ENCODE measurements around the gene TOR1A. TPM values are rescaled to one million over a fixed set of nuclear protein-coding genes. Genes with fewer than 3 reads are reported as not detected.

Gene TOR1A
- total and polyA plus RNA-seq, 2 experiments from 2014 or later: 44.8 to 50.4 TPM

DNA sequence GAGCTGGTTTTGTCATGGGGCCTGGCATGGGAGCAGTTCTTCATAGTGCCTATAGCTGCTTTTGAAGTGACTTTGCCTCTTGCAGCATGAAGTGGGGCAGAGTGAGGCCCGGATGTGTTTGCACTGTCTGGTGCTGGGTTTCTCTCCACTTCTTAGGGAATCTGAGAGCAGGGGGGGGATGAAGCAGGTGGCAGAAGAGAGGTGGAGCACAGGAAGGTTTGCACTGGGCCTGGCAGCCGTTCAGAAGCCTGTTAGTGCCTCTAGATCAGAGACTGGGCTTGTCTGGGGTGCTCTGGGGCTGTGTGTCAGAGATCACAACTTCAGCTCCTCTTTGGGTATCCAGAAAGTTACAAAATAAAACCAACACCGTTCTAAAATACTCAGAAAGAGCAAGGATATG is 29.7 kb upstream of the TOR1A start:
- Histone ChIP-seq H3K9me2 (replicated peaks; ENCODE audit: insufficient read depth) (no peaks in the 10 kb centered on the region), H3K9me3 (ENCODE audit: low read depth) (no peaks in the 10 kb centered on the region), H3K27me3 (no peaks in the 10 kb centered on the region), H3K4me1 (ENCODE audit: insufficient read depth) (no peaks in the 10 kb centered on the region), H2AFZ (no peak overlapping the region), H3K4me2 (no peak overlapping the region), H3K4me3 (no peak overlapping the region), H3K36me3 (replicated peaks; ENCODE audit: insufficient read depth, low read depth) (no peaks in the 10 kb centered on the region), H4K20me1 (ENCODE audit: insufficient read depth, poor library complexity, severe bottlenecking) (no peaks in the 10 kb centered on the region), H3K27ac (no peak overlapping the region), H3K79me2 (no peaks in the 10 kb centered on the region)
- DNase-seq (ENCODE audit: low spot score): no peak
- 56% methylated on average over 3 of the region's 3 CpGs for WGBS (ENCODE audit: low lambda C conversion rate, missing lambda C conversion rate)
- TF ChIP-seq EZH2phosphoT487 (IDR thresholded peaks at IDR 0.05; ENCODE audit: low read depth, severe bottlenecking, unreplicated experiment): no peak
- TF ChIP-seq, protein P1, sequence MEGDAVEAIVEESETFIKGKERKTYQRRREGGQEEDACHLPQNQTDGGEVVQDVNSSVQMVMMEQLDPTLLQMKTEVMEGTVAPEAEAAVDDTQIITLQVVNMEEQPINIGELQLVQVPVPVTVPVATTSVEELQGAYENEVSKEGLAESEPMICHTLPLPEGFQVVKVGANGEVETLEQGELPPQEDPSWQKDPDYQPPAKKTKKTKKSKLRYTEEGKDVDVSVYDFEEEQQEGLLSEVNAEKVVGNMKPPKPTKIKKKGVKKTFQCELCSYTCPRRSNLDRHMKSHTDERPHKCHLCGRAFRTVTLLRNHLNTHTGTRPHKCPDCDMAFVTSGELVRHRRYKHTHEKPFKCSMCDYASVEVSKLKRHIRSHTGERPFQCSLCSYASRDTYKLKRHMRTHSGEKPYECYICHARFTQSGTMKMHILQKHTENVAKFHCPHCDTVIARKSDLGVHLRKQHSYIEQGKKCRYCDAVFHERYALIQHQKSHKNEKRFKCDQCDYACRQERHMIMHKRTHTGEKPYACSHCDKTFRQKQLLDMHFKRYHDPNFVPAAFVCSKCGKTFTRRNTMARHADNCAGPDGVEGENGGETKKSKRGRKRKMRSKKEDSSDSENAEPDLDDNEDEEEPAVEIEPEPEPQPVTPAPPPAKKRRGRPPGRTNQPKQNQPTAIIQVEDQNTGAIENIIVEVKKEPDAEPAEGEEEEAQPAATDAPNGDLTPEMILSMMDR (IDR thresholded peaks at IDR 0.05; ENCODE audit: poor library complexity): no peak
- no peak for TF ChIP-seq EZH2 (IDR thresholded peaks at IDR 0.05; ENCODE audit: borderline replicate concordance)

DNA sequence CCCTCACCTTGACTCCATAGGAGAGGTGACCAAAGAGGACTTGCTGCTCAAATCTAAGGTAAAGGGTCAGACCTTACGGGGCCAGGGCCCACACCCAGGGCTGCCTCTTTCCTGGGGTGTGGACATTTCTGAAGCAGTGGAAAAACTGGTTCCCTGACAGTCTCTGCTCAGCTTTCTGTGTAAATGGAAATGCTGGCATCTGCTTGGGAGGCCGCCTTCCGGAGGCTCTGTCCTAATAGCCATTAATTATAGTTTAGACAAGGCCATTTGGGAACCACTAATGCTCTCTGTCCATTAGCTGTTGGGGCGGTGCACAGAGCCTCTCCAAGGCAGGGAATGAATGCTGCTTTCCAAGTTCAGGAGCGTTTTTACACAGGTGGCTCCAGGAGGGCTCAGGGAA is 28.6 kb upstream of the TOR1A start:
- no peak for DNase-seq (ENCODE audit: low spot score)
- H3K27ac ChIP-seq: peak overlapping the region; percentile 19
- no peaks in the 10 kb centered on the region for H3K79me2 ChIP-seq
- no peak overlapping the region for H3K4me3 ChIP-seq
- no peaks in the 10 kb centered on the region for H3K36me3 ChIP-seq (replicated peaks; ENCODE audit: insufficient read depth, low read depth)
- no peak for TF ChIP-seq EZH2phosphoT487 (IDR thresholded peaks at IDR 0.05; ENCODE audit: low read depth, severe bottlenecking, unreplicated experiment)
- no peaks in the 10 kb centered on the region for H3K9me2 ChIP-seq (replicated peaks; ENCODE audit: insufficient read depth)
- H3K4me1 ChIP-seq (ENCODE audit: insufficient read depth): no peaks in the 10 kb centered on the region
- H2AFZ ChIP-seq: no peak overlapping the region
- H3K9me3 ChIP-seq (ENCODE audit: low read depth): no peaks in the 10 kb centered on the region
- no peaks in the 10 kb centered on the region for H3K27me3 ChIP-seq
- 63% methylated on average over 5 of the region's 5 CpGs for WGBS (ENCODE audit: low lambda C conversion rate, missing lambda C conversion rate)
- H3K4me2 ChIP-seq: no peak overlapping the region
- no peaks in the 10 kb centered on the region for H4K20me1 ChIP-seq (ENCODE audit: insufficient read depth, poor library complexity, severe bottlenecking)

DNA sequence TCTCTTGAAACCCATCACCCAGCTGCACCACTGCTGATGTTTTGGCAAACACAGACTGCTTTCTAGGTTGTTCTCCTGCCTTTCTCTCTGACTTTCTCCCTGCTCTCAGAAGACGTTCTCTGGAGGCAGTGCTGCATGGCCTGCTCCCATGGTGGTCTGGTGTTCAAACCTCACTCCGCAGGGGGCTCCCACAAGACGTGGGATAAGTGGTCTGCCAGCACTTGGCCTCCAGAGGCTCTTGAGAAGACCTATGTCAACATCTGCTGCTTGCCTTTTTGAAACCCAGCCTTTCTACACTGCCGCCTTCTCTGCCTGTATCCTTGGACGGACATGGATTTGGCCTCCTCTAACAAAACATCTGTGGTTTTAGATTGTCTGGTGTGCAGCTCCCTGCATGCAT is 27.9 kb upstream of the TOR1A start:
- H3K4me1 ChIP-seq (ENCODE audit: insufficient read depth): no peaks in the 10 kb centered on the region
- no peak overlapping the region for H3K27ac ChIP-seq
- DNase-seq (ENCODE audit: low spot score): no peak
- TF ChIP-seq EZH2 (IDR thresholded peaks at IDR 0.05; ENCODE audit: borderline replicate concordance) (no peak), EZH2phosphoT487 (IDR thresholded peaks at IDR 0.05; ENCODE audit: low read depth, severe bottlenecking, unreplicated experiment) (no peak)
- TF ChIP-seq, protein P1 (IDR thresholded peaks at IDR 0.05; ENCODE audit: poor library complexity): no peak
- no peaks in the 10 kb centered on the region for H4K20me1 ChIP-seq (ENCODE audit: insufficient read depth, poor library complexity, severe bottlenecking)
- H3K9me2 ChIP-seq (replicated peaks; ENCODE audit: insufficient read depth): no peaks in the 10 kb centered on the region
- no peak overlapping the region for H3K4me2 ChIP-seq
- WGBS (ENCODE audit: low lambda C conversion rate, missing lambda C conversion rate): 68% methylated on average over 5 of the region's 5 CpGs
- no peaks in the 10 kb centered on the region for H3K27me3 ChIP-seq
- no peak overlapping the region for H3K4me3 ChIP-seq
- H2AFZ ChIP-seq: no peak overlapping the region
- no peaks in the 10 kb centered on the region for H3K9me3 ChIP-seq (ENCODE audit: low read depth)
- H3K79me2 ChIP-seq: no peaks in the 10 kb centered on the region
- H3K36me3 ChIP-seq (replicated peaks; ENCODE audit: insufficient read depth, low read depth): no peaks in the 10 kb centered on the region

DNA sequence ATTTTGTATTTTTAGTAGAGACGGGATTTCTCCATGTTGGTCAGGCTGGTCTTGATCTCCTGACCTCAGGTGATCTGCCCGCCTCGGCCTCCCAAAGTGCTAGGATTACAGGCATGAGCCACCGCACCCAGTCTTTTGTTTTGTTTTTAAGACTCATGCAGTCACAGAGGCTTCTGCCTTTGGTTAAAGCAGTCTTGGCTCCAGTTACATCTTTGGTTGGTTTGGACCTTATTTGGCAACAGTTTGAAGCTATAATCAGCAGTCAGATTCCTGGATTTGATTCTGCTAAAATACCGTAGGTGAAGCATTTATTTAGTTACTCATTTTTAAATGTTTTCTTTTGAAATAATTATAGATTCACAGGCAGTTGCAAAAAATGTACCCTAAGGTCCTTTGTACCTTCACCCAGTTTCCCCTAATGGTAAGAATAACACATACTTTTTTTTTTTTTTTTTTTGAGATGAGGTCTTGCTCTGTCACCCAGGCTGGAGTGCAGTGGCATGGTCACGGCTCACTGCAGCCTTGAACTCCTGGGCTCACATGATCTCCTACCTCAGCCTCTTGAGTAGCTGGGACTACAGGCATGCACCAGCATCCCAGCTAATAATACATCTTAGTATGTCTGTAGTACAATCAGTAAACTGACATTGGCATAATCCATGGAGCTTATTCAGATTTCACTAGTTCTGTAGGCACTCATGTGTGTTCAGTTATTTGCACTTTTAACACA is 27.1 kb upstream of the TOR1A start:
- Histone ChIP-seq H3K27ac (no peak overlapping the region), H3K9me3 (ENCODE audit: low read depth) (no peaks in the 10 kb centered on the region), H2AFZ (no peak overlapping the region), H3K36me3 (replicated peaks; ENCODE audit: insufficient read depth, low read depth) (no peaks in the 10 kb centered on the region), H3K4me2 (no peak overlapping the region), H3K27me3 (no peaks in the 10 kb centered on the region), H3K4me1 (ENCODE audit: insufficient read depth) (no peaks in the 10 kb centered on the region), H3K79me2 (no peaks in the 10 kb centered on the region), H3K9me2 (replicated peaks; ENCODE audit: insufficient read depth) (no peaks in the 10 kb centered on the region), H4K20me1 (ENCODE audit: insufficient read depth, poor library complexity, severe bottlenecking) (no peaks in the 10 kb centered on the region), H3K4me3 (no peak overlapping the region)
- DNase-seq (ENCODE audit: low spot score): no peak
- WGBS (ENCODE audit: low lambda C conversion rate, missing lambda C conversion rate): 82% methylated on average over 6 of the region's 6 CpGs
- TF ChIP-seq, protein P1 (IDR thresholded peaks at IDR 0.05; ENCODE audit: poor library complexity): no peak
- TF ChIP-seq EZH2phosphoT487 (IDR thresholded peaks at IDR 0.05; ENCODE audit: low read depth, severe bottlenecking, unreplicated experiment) (no peak), EZH2 (IDR thresholded peaks at IDR 0.05; ENCODE audit: borderline replicate concordance) (no peak)
